ENCODE results near the gene TBC1D22A.

DNA sequence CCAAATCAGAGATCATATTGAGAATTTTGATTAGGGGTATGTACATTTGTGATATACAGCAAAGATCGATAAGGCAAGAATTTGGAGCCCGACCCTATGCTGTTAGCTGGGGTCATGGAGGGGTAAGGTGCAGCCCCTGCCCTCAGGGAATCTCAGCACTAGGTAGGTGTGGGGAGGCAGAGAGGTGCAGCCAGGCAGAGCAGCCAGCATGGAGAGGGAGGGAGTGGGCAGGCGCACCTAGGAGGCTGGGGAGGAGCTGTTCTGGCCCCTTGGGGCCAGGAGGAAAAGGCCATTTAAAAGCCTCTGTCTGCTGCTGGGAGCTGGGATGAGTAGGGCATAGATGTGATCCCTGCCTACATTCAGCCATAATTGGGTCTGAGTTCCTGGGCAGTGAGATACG is 293.0 kb downstream of the TBC1D22A start:
- TF ChIP-seq, protein P1, sequence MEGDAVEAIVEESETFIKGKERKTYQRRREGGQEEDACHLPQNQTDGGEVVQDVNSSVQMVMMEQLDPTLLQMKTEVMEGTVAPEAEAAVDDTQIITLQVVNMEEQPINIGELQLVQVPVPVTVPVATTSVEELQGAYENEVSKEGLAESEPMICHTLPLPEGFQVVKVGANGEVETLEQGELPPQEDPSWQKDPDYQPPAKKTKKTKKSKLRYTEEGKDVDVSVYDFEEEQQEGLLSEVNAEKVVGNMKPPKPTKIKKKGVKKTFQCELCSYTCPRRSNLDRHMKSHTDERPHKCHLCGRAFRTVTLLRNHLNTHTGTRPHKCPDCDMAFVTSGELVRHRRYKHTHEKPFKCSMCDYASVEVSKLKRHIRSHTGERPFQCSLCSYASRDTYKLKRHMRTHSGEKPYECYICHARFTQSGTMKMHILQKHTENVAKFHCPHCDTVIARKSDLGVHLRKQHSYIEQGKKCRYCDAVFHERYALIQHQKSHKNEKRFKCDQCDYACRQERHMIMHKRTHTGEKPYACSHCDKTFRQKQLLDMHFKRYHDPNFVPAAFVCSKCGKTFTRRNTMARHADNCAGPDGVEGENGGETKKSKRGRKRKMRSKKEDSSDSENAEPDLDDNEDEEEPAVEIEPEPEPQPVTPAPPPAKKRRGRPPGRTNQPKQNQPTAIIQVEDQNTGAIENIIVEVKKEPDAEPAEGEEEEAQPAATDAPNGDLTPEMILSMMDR (IDR thresholded peaks at IDR 0.05 in 4 of 5, conservative IDR thresholded peaks at IDR 0.05 in 1 of 5): no peak
- TF ChIP-seq POLR2A (IDR thresholded peaks at IDR 0.05): no peak

All from gastrocnemius medialis (tissue), 4 donors.